Embryonic facial prominence (tissue), 1 donor: Measurements from ENCODE around the gene COG1.

Experiments used
- DNase-seq: peaks from one replicate; pipeline ENCODE4 v3.0.0-alpha.2; 2016; ENCODE audit errors: extremely low spot score

Gene COG1

DNA sequence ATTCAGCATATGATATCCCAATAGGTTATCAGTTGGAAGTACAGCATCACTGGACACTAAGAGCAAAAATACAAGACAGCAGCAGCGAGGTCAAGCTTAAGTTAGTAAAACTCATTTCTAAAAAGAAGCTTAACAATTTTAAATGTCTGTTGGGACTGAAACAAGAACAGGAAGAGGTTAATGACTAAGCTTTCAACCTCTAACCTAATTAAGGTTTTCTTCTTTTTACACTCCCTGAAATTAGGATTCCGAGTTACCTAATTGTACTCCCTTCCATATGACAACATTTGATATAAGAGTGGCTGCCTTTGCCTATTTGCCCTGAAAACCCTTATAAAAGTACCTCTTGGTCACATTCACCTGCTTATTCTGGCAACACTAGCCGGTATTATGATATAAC is 34.5 kb downstream of the COG1 start:
- DNase-seq, result no peak

DNA sequence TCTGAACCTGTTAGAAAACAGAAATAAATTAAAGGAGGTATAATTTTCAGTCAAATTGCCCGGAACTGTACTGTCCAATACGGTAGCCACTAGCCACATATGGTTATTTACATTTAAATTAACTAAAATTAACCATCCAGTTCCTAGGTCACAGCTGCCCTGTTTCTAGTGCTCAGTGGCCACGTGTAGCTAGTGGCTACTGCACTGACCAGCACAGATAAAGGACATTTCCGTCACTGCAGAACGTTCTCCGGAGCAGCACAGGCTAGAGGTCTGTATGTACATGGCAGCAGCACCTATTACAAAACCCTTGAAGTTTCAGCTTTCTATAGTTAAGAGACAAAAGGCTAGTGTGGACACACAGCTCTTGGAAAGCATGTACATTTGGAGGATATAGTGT is 35.1 kb downstream of the COG1 start:
- no peak for DNase-seq

DNA sequence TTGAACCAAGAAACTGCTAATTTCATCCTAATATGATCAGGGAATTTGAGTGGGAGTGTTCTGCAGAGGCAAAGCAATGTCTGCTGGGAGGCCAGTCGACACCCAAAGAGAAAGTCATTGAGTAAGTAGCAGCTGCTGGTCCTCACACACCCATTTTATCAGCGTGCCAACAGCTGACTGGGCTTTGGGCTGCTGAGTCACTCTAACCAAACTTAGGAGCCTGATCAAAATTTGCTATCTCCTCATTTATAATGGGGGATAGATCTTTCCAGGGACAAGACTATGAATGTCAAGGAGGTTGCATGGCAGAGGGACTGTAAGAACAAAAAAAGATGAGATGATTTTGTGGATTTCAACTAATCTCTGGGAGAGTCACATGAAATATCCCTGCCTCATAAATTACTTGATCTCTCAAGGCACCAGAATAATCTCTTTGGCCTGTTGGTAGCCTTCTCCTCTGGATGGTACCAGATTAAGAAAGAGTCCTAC is 35.9 kb downstream of the COG1 start:
- DNase-seq, result no peak

DNA sequence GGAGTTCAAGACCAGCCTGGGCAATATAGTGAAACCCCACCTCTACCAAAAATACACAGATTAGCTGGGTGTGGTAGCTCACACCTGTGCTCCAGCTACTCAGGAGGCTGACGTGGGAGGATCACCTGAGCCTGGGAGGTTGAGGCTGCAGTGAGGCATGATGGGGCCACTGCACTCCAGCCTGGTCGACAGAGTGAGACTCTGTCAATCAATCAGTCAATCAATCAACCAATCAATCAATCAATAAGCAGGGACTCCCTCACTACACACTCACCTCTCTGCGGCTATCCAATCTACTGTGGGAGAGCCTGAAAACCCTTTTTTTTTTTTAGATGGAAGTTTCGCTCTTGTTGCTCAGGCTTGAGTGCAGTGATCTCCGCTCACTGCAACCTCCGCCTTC is 37.2 kb downstream of the COG1 start:
- DNase-seq, result no peak

DNA sequence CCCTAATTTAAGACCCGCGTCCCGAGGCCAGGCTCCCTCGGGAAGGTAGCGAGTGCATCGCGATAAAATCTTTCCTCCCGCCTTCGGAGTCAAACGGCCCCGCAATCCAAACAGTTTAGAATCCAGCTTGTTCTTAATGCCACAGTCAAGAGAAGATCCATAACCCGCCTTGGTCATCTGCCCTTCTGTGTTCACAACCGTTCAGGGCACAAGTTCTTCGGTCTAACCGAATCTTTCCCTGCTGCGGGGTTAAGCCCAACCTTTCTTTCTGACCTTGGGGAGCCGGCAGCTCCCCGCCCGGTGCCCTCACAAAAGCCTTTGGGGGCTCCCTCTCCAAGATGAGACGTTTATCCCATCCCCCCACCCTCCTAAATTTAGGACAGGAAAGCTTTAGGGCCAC is 38.5 kb downstream of the COG1 start:
- no peak for DNase-seq

DNA sequence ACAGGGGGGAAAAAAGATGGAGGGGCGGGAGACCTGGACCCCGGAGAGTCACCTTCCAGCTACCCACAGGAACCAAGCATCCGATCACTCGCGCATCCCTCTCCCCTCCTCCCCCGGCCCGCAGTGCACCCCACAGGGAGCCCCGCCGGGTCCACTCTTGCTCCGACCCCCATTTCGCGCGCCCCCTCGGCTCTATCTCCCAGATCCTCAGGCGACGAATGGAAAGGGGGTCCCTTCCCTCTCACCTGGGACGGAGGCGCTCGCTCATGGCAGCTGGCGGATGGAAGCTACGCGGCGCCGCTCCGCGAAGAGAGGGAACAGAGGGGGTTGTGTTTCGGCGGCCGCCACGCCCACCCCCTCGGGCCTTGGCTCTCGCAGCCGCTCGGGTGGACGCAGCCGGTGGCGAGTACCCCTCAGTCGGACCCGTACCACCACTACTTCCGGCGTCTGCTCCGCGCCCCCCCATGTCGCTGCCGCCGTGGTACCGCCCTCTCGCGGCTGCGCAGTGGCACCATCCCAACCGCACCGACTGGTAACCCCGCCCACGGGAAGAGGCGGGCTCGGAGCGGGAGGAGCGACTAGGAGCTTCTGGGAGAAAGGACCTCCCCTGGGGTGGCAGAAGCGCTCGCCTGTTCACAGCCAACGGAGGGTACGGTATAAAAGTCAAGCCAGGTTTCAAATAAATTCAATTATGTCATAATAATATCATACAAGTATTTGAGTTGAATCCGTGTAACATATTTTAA is 39.2 kb downstream of the COG1 start:
- DNase-seq, result peak; percentile 91

DNA sequence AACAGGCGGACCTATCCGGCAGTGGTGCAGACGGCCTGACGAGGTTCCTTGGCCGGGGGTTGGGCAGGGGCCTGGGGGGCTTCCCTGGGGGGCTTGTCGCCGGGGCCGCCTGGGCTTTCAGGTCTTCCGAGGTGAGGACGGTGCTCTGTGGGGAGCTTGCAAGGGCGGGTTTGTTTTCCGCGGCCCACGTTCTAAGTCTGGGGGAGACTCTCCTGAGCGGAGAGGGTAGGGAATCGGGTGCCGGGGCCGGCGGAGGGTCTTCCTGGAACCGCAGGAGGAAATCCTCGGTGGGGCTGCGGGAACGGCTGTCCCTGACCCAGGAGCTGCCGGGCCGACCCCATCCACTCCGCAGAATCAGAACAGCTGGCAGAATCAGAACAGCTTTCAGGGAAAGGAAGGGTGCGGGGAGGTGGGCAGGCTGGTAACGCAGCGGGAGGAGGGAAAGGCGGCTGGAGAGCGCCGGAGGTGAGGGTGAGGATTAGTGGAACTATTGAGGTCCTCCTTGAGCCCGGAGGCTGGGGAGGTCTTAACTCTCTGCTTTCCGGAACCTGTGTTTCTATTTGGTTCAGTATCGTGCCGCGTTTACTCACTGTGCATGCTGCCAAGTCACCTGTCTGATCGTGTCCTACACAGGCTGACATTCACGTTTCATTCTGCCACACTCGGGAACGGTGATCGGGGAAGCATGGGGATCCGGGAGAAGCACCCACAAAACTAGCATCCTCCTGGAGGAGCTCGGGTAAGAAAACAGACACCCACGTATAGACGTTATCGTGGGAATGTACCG is 39.9 kb downstream of the COG1 start:
- DNase-seq, result no peak

DNA sequence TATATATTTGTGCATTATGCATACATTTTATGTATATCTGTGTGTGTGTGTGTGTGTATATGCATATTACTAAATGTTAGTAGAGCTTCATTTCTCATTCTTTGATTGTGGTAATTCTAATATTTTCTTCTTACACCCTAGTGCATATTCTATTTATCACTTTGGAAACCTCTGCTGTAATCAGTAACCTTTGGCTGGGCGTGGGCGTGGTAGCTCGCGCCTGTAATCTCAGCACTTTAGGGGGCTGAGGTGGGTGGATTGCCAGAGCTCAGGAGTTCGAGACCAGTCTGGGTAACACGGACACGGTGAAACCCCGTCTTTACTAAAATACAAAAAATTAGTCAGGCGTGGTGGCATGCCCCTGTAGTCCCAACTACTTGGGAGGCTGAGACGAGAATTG is 41.9 kb downstream of the COG1 start:
- no peak for DNase-seq

DNA sequence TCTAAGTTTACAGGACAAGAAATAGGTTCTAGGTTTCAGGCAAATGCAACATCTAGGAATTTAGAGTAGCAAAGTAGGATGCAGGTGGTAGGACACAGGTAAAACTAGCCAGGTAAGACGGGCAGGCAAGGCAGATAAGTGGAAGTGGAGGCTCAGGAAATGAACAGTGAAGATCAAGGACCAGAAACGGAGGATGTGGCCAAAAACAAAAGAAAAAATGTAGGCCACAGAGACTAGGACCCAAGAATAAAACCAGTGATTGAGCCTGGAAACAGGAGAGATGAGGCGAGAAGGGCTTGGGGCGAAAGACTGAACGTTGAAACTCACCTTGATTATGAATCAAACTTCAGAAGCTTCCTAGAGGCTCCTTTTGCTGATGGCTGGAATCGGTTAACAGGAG is 44.9 kb downstream of the COG1 start:
- no peak for DNase-seq

DNA sequence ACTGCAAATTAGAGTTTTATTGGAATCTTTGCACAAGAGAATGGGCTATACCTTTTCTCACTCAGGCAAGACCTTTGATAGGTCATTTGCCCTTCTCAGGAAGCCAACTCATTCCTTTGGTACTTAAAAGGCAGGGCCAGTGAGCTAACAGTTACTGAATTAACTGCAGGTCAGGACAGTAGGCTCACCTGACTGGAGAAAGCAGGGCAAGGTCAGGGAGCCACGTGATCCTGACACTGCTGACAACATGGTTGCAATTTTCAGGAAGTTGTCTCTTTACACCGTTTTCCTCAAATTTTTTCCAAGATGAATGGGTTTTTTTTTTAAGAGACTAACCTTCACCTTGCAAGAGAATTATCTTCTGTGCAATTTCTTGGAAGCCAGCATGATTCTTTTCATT is 47.7 kb downstream of the COG1 start:
- no peak for DNase-seq

DNA sequence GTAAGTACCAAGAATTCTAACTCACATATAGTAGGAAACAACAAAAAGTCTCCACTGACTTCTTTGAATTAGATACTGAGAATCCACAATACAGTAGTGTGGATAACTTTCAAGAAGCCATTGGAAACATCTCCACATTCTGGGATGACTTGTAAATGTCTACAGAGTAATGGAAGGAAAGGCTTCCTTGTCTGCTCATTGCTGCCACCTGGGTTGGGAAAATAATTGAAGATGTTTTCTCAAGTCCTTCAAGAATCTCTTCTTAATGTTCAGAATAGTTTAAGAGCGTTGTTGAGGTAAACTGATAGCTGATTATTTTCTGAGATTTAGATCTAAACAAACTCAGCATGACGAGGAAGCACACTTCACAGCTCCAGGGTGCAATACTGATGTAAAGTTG is 54.9 kb downstream of the COG1 start:
- no peak for DNase-seq

DNA sequence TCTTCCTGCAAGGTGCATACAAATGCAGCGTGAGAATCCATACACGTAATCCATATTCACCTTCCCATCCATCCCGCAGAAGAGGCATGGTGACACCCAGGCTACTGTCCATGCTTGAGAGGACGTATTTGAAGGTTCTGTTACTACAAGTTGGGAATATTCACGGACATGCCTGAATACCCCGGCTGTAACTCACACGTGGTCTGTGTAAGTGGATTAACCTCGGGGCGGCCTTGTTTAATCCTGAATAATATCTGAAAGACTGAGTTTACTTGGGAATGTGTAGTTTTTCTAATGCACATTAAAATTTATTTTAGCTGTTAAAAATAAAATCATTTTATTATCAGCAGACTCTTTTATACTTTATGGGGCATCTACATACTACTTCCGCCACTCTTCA is 55.7 kb downstream of the COG1 start:
- DNase-seq, result no peak

DNA sequence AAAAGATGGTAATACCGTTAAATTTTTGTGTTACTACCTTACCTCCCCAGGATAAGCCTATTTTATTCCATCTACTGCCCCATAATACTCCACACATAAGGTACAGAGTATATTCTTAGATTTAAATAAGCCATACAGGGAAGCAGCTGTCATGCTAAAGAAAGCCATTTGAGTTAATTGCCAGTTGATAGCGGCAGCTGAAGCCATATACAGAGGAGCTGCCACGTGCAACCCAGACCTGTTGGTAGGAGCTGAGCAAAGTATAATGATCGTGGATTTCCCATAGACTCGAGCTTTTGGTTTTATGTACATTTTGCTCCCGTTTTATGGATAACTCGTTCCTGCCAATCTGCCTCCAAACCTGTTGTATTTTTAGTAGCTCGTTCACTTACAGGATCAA is 56.8 kb downstream of the COG1 start:
- DNase-seq, result no peak

DNA sequence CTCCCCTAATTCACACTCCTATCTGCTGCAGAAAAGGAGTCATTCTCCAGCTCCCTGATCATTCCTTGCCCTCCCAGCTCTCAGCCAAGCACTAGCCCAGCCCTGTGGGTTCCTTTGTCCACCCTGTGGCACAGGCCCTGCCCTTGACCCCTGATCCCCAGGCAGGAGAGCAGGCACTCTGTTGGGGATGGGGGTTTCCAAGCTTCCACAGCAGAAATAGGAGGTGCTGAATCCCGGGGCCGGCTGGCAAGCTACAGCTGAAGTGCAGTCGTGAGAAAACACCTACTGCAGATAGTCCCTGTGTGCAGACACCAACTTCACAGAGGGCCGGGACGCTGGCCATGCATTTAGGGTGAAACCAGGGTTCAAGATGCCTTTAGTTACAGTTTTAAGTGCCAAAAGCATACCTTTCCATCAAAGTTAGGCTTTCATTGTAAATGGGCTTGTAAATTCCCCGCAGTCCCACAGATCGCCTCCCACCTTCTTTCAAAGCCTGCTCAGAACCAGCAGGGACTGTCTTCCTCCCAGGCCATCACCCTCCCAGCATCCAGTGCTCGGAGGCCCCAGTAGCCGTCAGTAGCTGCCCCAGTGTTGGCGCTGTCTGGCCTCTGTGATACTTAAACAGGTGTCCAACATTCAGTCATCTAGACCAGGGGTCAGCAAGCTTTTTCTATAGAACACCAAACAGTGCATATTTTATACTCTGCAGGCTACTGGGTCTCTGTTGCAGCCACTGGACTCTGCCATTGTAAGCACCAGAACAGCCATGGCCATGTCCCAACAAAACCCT is 58.2 kb downstream of the COG1 start:
- no peak for DNase-seq

DNA sequence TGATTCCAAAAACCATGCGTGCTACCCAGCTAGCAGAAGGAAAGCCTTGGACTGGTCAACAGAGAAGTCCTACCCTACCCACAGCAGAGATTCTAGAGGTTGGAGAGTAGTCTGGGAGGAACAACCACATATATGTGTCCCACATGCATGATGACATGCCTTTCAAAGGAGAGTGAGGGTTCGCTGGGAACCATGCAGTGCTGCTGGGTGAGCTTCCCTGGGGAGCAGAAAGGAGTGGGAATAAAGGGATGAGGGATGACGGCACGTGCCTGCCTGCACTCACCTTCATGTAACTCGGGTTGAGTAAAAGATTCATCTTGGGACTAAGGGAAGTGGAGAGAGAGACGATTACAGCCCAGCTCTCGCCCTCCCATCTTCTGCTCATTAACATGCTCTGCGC is 59.0 kb downstream of the COG1 start:
- DNase-seq, result no peak

DNA sequence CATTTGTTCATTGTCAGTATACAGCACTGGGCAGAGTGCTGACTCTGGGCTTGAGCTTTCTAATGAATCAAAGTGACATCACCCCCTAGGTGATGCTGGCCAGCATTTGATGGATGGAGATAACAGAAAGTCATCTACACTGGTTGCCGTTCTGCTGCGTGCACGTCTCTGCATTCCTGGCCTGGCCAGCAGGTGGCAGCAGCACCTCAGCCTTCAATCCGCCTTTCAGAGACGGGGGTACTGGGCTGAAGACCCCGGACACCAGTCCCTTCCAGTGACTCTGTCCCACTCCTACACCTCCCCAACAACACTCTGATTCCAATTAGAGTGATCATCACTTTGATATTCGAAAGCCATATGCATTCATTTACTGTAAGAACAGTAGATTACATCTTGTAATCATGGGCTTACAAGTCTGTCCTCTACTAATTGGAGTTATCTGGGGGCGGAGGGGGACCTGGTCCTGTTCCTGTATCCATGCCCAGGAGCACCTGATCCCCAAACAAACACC is 62.9 kb downstream of the COG1 start:
- no peak for DNase-seq

DNA sequence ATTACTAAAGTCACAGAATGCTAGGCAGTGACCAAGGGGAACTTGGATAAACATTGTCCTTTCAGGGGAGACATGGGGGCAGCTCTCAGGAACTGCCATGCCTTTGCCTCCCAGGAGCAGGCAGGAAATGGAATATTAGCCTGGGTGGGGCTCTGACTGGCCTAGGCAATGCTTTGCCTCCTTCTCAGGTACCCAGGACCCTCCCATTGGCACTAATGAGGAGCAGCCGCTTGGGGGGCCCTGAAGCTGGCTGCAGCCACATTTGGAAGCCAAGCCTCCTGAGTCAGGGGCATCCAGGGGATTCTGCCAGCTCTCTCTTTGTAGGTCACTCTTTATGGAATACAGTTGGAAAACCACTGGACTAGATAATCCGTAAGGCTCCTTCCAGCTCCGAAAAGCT is 63.4 kb downstream of the COG1 start:
- no peak for DNase-seq

DNA sequence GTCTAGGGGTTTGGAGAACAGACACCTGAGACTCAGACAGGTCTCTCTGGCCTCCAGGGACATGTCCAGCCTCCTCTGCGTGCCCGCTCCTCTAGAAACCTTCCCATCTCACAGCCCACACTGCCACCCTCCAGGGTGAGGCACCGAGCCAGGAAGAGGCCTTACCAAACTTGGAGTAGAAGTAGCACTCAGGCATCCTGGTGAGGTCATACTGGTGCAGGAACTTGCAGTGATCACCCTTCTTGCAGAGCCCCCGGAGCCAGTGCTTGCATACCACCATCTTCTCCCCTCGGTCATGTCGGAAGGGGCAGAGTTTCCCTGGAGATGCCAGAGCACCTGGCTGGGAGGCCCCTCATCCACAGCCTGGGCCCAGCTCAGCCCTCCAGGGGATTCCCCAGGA is 64.7 kb downstream of the COG1 start:
- DNase-seq, result no peak
